H1 (cell line): ENCODE results near the gene CHEK2.

ENCODE experiments used
- JUND ChIP-seq: IDR thresholded peaks from 2 replicates; pipeline ENCODE4 v1.6.1; 2011; ENCODE audit warnings: mild to moderate bottlenecking, improper control_type of control experiment, low read length
- SIN3A ChIP-seq, 2 experiments: IDR thresholded peaks in 1 of 2; conservative IDR thresholded peaks in 1 of 2; 2 replicates each; pipeline ENCODE4 v1.6.1; 2011 to 2012; ENCODE audit warnings: low read length in 2 of 2, improper control_type of control experiment in 1 of 2, low read depth in 1 of 2, mild to moderate bottlenecking in 1 of 2
- SRF ChIP-seq: IDR thresholded peaks from 2 replicates; pipeline ENCODE4 v1.6.1; 2011; ENCODE audit warnings: mild to moderate bottlenecking, low read depth, low read length, moderate library complexity
- TF ChIP-seq, protein P1 (sequence below), 3 experiments: IDR thresholded peaks; 1 replicate in 2 of 3; 2 replicates in 1 of 3; pipeline versions ENCODE4 v1.5.1 to v1.6.1; 2011; ENCODE audit warnings: low read length in 3 of 3, mild to moderate bottlenecking in 3 of 3, inconsistent platforms in 2 of 3, low read depth in 1 of 3, moderate library complexity in 1 of 3; ENCODE audit not compliant: insufficient read depth in 1 of 3; ENCODE audit errors: control extremely low read depth in 1 of 3
- TF ChIP-seq, protein P2 (sequence below): IDR thresholded peaks from 2 replicates; pipeline ENCODE4 v1.6.1; 2011; ENCODE audit warnings: low read length, improper control_type of control experiment

DNA sequence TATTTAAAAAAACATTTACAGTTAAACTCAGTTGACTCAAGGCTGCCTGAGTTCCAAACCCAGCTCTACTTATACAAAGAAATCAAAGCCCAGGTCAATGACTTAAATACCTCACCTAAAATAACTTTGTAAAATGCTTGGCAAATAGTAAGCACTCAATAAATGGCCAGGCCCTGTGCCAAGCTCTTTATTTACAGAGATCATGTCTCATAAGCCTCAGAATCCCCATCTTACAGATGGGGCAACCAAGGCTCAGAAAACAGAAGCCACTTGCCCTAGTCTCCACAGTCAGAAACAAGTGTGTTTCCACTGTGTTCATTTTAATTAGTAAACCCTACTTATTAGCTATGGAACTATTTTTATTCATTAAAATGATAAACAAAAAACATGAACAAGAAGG, 31.5 kb downstream of the CHEK2 start:
- TF ChIP-seq SRF (no peak), JUND (no peak), SIN3A (conservative IDR thresholded peaks at IDR 0.05 in 1 of 2, IDR thresholded peaks at IDR 0.05 in 1 of 2; ENCODE audit: low read depth in 1 of 2, low read length in 2 of 2) (no peak)
- TF ChIP-seq, protein P1, sequence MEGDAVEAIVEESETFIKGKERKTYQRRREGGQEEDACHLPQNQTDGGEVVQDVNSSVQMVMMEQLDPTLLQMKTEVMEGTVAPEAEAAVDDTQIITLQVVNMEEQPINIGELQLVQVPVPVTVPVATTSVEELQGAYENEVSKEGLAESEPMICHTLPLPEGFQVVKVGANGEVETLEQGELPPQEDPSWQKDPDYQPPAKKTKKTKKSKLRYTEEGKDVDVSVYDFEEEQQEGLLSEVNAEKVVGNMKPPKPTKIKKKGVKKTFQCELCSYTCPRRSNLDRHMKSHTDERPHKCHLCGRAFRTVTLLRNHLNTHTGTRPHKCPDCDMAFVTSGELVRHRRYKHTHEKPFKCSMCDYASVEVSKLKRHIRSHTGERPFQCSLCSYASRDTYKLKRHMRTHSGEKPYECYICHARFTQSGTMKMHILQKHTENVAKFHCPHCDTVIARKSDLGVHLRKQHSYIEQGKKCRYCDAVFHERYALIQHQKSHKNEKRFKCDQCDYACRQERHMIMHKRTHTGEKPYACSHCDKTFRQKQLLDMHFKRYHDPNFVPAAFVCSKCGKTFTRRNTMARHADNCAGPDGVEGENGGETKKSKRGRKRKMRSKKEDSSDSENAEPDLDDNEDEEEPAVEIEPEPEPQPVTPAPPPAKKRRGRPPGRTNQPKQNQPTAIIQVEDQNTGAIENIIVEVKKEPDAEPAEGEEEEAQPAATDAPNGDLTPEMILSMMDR (IDR thresholded peaks at IDR 0.05; ENCODE audit: control extremely low read depth in 1 of 3, insufficient read depth in 1 of 3, low read depth in 1 of 3, low read length in 3 of 3) = no peak
- TF ChIP-seq, protein P2, sequence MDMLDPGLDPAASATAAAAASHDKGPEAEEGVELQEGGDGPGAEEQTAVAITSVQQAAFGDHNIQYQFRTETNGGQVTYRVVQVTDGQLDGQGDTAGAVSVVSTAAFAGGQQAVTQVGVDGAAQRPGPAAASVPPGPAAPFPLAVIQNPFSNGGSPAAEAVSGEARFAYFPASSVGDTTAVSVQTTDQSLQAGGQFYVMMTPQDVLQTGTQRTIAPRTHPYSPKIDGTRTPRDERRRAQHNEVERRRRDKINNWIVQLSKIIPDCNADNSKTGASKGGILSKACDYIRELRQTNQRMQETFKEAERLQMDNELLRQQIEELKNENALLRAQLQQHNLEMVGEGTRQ = no peak
